Stimulated activated CD8-positive, alpha-beta memory T cell treated with anti-CD3 and anti-CD28 coated beads, Interleukin-7, amount 100 ng/mL, for 4 hours (primary cell): ENCODE results near the gene CGB8.

Experiments
- DNase-seq, 2 donors: peaks; one replicate each; pipeline ENCODE4 v3.0.0-alpha.2; 2020; ENCODE audit warnings: low read depth in 2 of 2

Gene CGB8

GRCh38 chr19:49006905-49007304 is 42.0 kb downstream of the CGB8 start:
- DNase-seq: no peak

DNA sequence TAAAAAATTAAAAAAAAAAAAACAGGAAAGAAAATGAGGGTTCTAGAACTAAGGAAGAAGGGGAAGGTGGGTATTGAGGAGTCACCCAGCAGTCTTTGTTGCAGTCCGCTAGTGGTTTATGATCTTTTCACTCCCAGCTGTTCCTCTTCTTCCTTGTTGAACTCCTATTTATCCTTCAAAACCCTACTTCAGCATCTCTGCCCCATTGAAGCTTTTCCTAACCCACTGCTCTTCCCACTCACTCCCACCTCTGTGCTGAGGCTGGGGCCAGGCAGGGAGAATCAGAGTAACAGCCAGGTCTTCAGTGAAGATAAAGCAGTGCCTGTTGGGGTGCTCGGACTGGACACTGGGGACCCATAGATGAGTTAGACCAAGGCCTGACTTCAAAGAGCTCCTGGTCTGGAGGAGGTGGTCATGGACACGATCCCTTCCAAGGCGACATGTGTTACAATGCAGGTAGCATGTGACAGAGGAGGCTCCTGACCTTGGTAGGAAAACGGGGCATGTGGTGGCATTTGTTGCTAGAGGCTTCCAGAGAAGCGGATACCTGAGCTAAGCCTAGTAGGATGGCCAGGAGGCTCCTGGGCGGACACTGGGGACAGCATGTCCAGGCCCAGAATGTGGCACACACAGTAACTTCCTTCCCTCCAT is 43.8 kb downstream of the CGB8 start:
- no peak for DNase-seq

- no peak for DNase-seq
Measured at GRCh38 chr19:49004133-49004532, 44.8 kb downstream of the CGB8 start.

DNA sequence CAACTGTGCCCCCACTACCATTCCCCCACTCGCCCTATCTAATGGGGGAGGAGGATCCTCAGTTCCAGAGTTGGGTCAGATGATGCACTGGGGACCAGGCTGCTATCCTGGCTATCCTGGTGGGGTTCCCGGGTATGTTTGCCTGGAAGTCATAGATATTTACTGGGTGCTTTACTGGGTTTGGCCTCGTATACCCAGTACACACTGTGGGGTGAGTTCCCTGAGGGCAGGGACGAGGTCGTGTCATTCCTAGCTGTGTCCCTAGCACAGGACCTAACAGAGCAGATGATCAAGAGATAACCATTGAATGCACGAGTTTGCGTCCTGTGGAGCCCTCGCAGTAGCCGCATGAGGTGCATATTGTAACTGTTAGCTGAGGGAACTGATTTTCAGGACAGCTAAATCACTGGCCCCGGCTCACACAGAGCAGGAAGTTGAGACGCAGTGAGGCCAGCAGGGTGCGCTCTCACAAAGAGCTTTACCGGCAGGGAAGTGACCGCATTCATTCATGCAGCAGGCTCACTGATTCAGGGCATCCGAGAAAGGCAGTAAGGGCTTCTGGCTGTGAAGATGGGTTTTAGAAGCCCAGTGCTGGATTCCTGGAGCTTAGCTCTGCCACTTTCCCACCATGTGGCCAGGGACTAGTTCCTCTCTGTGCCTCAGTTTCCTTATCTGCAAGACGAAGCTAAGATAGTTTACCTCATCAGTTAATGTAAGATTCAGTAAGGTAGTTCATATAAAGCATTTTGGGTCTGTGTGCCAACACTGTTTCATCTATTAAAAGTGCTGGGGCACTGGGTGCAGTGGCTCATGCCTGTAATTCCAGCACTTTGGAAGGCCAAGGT is 49.2 kb downstream of the CGB8 start:
- peak; percentile 32 to 56 for DNase-seq

DNA sequence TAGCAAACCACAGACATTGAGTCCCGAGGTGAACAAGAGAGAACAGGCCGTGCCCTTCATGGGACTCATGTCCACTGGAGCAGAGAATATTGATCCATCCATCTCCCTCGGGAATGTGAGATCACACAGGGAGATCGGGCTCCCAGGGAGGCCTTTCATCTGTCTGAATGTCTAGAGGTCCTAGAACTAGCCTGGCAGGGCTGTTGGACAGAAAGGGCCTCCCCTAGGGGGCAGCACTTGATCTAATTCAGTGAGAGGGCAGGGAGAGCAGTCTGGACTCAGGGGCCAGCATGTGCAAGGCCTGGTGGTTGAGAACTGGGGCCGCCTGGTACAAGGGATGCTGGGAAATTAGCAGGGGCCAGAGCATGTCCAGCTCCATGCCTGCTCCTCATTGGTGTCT is 50.9 kb downstream of the CGB8 start:
- DNase-seq: no peak
